ENCODE data around the gene GABBR2. TPM values are rescaled to one million over a fixed set of nuclear protein-coding genes. Genes with fewer than 3 reads are reported as not detected.

Gene GABBR2
- total RNA-seq, 1 donor from 2014 or later = 0.75 TPM

DNA sequence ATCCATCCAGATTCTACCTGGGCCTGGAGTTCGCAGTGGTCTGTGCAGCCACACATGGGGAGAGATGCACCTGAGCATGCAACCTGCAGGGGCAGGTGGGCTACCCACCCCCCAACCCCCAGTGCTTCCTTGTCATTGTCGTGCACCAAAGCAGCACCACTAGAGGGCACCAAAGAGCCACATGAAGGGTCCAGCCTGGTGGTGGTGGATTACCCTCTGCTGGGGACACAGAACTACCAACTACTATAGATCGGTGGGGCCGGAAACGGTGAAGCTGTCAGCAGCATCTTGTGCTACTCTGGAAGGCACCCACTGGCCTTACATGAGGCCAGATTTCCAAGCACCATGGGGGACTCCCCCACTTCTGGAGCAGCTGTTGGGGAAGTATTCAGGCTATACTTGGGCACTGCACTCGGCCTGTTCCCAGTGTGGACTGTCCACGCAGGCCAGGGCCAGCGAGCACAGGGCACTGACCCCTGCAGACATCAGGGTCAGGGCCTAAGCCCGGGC, 393.1 kb downstream of the GABBR2 start:
- TF ChIP-seq CTCF (conservative IDR thresholded peaks at IDR 0.05; ENCODE audit: low read depth, low read length) = peak; percentile 98
- no peak for DNase-seq (ENCODE audit: low read depth)

DNA sequence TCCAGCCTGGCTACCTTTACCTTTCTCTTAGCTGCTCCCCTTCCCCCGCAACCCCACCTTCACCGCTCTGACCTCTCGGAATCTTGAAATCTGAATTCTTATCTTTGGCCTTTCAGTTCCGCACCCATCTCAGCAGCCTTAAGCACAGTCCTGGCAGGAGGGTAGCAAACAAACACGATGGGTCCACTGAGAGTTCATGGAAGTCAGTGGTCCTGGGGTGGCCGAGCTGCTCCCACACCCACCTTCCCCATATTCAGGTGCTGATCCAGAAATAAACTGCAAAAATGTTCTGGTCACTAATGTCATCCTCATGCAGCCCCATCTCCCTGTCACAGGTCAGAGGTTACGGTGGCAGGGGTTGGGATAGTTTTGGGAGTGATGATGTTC, 393.7 kb downstream of the GABBR2 start:
- no peak overlapping the region for H3K4me3 ChIP-seq (ENCODE audit: low read depth, low read length)
- DNase-seq (ENCODE audit: low read depth) = no peak
- TF ChIP-seq CTCF (conservative IDR thresholded peaks at IDR 0.05; ENCODE audit: low read depth, low read length) = no peak

More for the DNA sequence above, 393.1 kb downstream of the GABBR2 start:
- no peak overlapping the region for H3K4me3 ChIP-seq (ENCODE audit: low read depth, low read length)

DNA sequence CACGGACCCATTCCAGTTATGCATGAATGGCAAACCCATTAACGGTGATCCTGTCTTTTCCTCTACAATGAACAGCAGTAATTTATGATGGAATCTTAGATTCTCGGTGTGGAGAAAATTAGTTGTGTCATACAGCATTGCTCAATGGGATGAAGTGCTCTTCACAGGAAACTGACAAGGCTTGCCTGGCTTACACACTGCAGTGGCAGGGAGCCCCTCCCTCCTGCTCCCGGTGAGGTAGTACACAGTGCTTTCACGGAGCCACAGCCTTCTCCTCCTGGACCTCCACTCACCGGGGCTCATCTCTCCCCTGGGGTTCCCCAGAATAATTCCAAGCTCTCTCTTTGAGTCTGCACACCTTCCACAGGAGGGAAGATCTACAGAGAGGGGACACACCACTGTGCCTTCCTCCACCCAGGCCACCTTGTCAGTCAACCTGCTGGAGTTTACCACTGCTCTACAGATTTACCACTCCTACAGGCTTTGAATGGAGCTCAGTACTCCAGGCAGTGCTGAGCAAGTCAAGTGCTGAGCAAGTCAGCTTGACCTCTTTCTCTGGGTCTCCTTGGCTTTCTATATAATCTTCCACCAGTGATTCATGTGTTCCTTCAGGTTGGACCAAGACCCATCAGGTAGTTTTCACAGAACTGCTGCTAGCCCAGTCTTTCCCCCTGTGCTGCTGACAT, 394.2 kb downstream of the GABBR2 start:
- H3K4me3 ChIP-seq (ENCODE audit: low read depth, low read length) = no peak overlapping the region
- peak; percentile 96 for DNase-seq (ENCODE audit: low read depth)
- no peak for TF ChIP-seq CTCF (conservative IDR thresholded peaks at IDR 0.05; ENCODE audit: low read depth, low read length)

DNA sequence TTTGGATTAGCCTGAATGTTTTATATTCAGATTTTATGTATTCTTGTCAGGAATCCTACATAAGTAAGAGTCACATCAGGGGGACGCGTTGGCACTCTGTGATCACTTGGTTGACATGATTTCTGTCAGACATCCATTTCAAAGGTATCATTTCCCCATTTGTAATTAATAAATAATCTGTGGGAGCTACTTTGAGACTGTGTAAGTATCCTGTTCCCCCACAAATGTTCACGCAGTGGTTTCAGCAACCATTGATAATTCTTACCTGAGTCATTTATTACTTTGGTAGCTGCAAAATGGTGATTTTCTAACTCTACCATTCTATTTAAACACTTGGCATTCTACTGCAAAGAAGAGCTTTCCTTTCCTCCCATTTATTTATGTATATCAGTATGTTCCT, 396.4 kb downstream of the GABBR2 start:
- DNase-seq (ENCODE audit: low read depth) = no peak
- H3K4me3 ChIP-seq (ENCODE audit: low read depth, low read length) = no peak overlapping the region
- no peak for TF ChIP-seq CTCF (conservative IDR thresholded peaks at IDR 0.05; ENCODE audit: low read depth, low read length)

- no peak for DNase-seq (ENCODE audit: low read depth)
- no peak for TF ChIP-seq CTCF (conservative IDR thresholded peaks at IDR 0.05; ENCODE audit: low read depth, low read length)
- H3K4me3 ChIP-seq (ENCODE audit: low read depth, low read length) = no peak overlapping the region
These were observed 397.2 kb downstream of the GABBR2 start for GRCh38 chr9:98311541-98311940.

- no peak for DNase-seq (ENCODE audit: low read depth)
- no peak for TF ChIP-seq CTCF (conservative IDR thresholded peaks at IDR 0.05; ENCODE audit: low read depth, low read length)
- no peak overlapping the region for H3K4me3 ChIP-seq (ENCODE audit: low read depth, low read length)
These were observed 397.9 kb downstream of the GABBR2 start for GRCh38 chr9:98310752-98311392.
